Kasumi-1 (cell line): ENCODE measurements around the gene ANKLE1.

Source experiments
- DNase-seq, 2 experiments: peaks; one replicate each; lab custom pipeline; 2025; lab: John Stamatoyannopoulos, UW

Gene ANKLE1

DNA sequence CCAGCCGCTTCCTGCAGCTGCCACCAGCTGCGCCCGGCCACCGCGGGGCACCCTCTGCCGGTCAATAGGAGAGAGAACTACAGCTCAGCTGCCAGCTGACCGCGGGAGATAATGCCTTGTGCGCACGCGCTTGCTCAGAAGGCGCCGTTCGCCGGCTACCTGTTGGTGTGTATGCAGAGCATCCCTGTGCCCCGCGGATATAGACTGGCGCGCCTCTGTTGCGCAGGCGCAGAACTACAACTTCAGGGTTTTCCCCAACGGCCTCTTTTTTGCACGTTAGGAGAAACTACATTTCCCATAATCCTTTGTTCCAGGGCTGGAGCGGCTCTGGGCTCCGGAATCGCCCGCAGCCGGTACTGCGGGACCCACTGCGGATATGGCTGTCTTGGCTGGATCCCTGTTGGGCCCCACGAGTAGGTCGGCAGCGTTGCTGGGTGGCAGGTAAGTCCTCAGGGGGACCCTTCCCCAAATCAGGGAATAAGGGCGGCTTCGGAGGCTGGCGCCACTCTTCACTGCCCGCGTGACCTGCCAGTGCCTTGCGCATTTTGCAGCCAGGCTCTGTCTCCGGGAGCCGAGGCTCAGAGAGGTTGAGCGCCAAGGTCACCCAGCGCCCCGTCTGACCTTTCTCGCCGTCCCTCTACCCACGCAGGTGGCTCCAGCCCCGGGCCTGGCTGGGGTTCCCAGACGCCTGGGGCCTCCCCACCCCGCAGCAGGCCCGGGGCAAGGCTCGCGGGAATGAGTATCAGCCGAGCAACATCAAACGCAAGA is 24.0 kb downstream of the ANKLE1 start, which contains the start of gene MRPL34:
MRPL34 (plus strand) TSS at position 356 of the 768 bp plus-strand sequence; CDS start at position 377, 21 bp downstream.
- peak; percentile 98 for DNase-seq

DNA sequence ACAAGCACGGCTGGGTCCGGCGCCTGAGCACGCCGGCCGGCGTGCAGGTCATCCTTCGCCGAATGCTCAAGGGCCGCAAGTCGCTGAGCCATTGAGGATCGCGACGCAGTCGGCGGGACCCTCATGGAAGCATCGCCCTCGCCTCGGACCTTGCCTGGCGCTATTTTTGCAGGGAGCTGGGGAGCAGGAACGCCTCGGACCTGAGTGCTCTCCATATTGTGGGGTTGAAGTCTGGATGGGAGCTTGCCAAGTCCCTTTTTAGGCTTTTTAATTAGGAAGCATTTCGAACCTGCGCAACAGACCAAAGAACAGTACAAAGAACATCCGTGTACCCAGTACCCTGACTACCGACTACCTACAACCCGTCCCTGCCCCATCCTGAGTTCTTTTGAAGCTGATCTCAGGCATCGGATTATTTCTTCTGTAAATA is 24.6 kb downstream of the ANKLE1 start:
- peak; percentile 17 to 34 for DNase-seq

DNA sequence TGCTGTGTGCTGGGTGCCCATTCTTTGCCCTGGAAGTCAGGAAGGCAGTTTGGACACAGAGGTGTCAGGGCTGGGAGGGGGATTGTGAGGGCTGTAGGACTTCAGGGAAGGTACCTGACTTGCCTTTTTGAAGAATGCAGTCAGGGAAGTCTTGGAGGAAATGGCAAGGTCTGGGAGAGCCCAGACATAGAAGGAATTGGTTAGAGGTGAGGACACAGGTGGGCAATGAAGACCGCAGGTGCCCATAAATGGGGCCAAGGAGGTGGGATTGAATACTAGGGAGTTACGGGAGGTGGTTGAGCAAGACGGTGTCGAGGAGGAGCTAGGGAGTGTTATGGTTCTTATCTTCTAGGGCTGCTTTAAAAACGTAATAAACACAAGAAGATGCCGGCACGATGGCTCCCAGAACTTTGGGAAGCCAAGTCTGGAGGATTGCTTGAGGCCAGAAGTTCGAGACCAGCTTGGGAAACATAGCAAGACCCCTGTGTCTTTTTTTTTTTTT is 26.2 kb downstream of the ANKLE1 start:
- DNase-seq: no peak

DNA sequence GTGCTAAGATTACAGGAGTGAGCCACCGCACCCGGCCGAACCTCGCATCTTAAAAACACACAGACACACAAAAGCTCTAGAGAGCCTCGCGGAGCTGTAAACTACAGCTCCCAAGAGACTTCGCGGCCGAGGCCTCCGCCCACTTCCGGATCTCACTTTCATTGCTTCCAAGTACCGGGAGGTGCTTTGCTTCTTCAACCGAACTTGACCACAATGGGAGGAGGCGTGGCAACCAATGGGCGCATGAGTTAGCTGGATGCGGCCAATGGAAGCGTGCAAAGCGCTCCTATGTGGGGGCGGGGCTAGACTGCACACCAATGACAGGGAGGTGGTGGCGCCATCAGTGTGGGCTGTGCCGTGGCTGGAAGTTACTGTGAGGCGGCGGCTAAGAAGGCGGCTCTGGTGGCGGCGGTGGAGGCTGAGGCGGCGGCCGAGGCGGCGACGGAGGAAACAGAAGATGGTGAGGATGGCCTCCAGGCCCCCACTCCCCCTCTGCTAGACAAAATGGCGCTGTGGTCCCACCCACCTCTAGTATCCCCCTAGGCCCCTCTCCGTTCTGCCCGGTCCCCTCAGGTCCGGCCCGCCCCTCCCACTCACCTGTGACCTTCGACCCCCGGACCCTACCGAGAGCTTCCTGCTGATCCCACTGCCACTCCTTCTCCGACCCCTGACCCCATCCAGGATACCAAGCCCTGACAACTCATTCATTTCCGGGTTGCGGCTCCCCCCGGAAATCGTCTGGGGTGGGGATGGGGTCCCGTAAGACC is 27.7 kb downstream of the ANKLE1 start, which contains the start of gene DDA1:
DDA1 (plus strand) TSS at position 366 of the 767 bp plus-strand sequence; CDS start at position 458, 92 bp downstream.
- peak; percentile 99 for DNase-seq

DNA sequence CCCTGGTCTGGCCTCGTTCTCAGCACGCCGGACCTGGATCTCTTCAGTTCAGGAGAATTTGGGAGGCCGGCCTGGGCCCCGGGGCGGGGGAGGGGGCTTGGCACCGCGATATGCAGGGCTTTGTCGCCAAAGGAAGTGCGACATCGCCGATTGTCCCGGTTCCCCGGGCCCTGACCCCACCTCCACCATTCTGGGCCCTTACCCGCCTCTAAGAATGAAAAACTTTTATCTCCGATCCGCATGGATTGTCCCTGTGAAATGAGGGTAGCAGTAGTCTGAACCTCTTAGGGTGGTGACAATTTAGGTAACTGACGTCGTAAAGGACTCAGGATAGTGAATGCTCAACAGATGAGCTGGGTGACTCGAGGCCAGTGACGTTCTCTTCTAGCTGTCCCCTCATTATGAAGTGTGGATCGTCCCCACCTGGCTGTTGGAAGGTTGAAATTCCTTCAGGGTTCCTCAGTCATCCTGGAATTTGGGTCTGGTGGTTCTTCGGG is 28.3 kb downstream of the ANKLE1 start:
- DNase-seq: peak in 1 of 2 experiments; percentile 2

DNA sequence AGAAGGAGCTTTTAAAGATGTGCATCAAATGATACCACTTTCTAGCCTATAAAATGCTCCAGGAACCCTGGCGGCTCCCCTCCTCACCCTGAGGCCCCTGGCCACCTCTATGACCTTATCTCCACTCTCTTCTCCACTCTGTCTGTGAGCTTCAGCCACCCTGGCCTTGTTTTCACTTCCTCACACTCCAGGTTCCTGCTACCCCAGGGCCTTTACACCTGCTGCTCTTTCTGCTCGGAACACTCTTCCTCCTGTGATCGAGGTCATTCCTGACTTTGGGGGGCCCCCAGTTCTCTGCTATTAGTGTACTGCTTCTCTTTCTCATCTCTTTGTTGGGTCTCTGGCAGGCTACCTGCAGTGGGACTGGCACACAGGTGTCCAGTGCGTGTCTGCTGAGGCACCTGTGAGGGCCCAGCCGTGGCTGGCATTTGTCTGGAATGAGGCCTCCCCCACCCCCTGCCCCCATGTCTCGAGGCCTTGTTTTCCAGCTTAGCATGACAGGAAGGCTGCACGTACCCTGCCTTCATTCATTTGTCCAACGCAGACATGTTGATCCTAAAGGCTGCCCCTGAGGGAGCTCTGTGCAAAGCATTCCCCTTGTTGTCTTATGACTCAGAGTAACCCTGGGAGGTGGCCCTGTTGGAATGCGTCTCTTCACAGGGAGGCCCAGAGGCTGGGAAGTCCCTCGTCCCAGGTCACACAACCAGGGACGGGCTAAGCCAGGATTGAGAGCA is 29.9 kb downstream of the ANKLE1 start:
- no peak for DNase-seq

DNA sequence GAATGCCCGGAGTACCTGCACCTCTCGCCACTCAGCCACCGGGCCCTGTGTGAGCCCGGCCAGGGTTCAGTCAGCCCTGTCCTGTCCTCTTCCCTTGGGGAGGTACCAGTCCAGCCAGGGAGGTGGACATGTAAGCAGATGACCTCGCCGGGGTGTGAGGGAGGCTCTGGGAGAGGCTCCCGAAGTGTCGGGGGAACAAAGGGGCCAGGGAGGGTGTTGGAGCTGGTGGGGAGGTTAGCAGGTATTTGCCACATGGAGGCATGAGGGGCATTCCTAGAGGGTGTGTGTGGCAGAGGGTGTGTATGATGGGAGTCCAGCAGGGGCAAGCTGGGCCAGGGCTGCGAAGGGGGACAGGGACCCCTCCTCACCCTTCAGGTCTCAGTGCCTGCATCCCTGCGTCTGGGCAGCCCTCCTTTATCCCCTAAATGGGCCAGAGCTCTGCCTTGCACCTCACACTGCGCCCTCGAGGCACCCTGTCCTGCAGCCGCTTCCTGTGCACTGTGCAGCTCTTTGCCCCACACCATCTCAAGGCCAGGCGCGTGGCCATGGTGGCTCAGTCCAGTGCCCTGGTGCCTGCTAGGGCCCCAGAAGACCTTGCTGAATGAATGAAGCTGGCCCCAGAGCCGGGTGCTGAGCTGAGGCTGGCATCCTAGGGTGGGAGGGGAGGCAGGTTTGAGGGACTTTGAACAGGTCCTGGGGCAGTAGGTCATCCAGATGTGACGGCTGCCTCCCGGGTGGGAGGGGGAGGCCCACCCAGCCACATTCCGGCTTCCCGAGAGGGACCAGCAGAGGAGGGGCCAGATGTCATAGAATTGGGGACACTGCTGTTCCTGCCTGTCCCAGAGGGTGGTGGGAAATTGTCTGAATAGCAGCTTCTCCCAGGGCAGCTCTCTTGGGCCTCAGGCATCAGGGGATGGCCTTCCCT is 30.8 kb downstream of the ANKLE1 start:
- DNase-seq: no peak

DNA sequence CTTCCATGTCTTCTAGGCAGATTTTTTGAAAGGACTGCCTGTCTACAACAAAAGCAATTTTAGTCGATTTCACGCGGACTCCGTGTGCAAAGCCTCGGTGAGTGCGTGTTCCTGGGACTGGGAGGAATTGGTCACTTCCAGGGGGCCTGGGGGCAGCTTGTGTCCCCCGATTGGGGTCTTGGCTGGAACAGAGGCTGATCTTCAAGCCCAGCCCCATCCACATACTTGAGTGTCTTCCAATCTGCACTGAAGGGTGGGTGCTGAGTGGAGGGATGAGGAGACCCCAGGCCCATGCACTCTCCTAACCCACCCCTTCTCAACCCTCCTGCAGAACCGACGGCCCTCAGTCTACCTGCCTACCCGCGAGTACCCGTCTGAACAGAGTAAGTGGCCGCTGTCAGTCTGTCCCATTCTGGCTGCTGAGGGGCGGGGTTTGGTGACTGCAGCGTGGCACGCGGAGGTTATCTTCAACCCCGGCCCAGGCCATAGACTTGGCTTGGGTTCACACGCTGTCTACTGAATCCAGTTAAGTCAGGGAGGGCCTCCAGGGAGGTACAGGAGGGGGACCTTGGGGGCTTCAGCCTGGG is 32.4 kb downstream of the ANKLE1 start:
- no peak for DNase-seq

DNA sequence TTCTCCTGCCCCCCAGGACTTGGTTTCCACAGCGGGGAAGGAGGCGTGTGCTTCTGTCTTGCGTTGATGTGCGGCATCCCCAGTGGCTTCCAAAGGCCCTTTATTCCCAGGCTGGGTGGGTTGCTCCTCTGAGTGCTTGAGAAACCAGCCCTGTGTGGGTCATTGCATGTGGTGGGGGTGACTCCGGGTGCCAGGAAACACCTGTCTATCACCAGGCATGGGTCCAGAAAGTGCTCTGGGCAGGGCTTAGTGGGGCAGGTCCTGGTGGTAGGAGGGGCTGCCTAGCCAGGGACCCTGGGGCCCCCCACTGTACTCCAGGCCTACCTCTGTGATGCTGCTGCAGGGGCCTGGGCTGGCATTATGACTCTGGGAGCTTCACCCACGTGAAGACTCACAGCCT is 37.3 kb downstream of the ANKLE1 start:
- DNase-seq: no peak

DNA sequence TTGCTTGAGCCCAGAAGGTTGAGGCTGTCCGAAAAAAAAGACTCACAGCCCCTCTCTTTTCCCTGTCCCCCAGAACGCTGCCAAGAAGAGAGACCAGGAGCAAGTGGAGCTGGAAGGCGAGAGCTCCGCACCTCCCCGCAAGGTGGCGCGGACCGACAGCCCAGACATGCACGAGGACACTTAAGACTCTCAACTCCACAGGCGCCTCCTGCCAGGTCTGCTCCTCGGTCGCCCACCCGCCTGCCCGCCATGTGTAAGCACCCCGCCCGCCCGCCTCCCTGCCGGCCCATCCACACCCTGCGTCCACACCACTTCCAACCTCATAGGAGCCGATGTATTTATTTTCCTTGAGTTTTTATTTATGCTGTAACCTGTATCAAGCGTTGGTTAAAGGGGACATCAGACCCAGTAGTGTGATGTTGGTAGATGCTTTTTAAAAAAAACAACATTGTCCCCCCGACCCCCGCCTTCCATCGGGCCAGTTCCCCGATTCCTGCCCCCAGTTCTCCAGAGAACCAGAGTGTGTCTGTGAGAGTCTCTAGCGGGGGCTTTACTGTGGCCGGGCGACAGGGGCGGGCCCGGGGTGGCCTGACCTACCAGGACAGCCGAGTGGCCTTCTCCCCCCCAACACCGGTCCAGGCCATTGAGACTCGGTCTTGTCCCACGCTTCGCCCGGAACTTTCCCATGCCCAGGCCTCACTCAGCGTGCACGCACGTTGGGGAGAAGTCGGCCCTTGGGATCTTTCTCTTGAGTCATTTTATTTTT is 38.0 kb downstream of the ANKLE1 start:
- DNase-seq: no peak

DNA sequence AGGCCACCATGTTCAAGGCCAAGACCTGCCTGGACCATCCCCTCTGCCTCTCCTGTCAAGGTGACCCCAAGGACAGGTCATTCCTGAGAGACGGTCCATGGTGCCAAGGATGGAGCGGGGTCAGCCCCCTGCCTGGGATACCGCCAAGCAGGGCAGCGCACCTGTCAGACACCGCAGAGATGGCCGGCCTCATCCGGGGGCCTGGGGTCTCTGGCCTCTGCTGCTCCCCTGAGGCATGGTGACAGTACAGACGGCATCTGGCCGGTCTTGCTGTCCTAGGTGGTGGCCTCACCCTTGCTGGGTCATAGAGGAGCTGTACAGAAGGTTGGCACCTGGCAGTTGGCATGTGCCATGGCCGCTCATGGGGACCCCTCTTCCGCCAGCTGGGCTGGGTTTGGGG is 38.7 kb downstream of the ANKLE1 start:
- DNase-seq: no peak

DNA sequence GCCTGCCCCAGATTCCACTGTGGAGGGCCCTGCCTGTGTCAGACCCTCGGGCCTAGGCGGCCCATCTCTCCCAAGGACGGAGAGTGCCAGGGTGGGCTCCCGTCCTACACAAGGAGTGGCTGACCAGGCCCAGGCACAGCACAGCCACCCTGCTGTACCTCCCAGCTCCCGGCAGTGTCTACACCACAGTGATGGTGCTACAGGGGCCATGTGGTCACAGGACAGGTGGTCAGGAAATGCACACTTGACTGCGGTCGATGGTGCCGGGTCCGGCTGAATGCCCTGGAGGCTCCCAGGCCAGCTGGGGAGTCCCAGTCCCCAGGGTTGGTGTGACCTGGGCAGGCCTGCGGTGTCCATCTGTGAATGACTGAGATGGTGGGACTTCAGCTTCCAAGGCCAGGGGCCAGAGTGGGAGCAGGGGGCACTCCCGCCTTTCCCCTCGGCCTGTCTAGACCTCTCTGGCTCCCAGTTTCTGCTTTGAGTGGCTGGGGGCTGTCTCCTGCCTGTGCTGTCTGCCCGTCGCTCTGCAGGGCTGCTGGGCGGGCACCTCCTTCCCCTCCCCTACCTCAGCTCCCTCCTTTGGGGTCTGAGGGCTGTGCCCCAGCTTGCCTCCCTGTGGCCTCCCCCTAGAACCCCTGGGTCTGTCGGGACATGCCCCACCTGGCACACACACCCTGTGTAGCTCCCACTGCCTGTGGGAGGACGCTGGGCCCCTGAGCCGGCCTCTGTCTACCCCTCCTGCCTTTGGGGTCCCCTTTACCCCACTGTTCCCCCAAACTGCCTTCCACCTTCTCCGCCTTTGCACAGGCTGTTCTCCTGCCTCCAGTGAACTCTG is 40.2 kb downstream of the ANKLE1 start:
- no peak for DNase-seq

DNA sequence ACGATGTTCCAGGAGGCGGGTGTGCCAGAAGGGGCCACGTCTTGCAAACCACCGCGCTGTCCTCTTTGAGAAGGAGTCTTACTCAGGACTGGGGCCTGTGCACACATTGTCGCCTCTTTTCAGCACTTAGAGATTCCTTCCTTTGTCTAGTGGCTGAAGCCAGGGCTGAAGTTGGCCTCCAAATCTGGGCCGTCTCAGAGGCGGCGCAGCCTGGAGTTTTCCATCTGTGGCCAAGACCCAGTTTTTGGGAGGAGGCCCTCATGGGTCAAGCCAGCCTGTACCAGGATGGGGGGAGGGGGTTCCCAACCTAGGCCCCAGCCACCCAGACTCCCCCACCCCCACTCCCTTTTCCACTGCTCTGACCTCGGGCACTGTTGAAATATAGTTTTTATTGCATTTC is 41.2 kb downstream of the ANKLE1 start:
- no peak for DNase-seq

DNA sequence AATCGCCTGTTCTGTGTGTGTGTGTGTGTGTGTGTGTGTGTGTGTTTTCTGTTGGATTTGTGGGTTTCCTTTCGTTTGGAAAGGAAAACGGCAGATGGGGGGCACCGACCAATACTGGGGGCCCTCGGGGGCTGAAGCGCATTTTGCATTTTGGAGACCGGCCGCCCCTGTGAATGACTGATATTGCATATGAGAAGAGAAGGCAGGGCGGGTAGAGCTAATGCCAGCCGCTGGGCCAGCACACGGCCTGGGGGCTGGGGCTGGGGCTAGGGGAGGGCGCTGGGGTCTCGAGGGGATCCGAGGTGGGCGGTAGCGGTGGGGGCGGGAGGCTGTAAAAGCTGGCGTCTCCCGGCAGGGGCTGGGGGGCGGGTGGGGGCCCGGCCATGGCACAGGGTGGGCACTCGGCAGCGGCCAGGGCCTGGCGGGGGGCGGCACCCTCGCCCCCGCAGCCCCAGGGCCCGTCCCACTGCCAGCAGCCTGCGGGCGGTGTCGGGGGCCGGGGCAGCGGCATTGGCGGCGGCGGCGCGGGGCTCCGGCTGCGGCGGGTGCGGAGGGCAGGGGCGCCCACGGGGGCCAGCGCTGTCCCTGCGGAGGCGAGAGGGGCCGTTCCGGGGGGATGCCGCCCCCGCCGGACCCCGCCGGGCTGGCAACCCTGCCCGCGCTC is 41.7 kb downstream of the ANKLE1 start:
- DNase-seq: no peak

DNA sequence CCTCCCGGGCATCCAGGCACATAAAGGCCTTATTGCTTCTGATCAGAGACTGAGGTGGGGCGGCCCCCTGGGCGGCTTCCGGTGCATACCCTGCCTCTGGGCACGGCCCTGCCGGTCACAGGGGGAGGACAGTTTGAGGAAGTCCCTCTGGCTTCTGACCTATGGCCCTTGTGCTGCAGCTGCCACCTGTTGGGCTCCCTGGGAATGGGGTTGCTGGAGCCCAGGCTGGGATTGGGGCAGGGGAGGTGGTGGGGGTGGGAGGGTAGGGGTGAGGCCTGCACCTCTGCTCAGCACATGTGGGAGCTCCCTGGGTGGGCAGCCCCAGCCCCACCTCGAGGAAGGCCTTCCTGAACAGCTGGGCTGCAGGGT is 42.2 kb downstream of the ANKLE1 start:
- DNase-seq: no peak

DNA sequence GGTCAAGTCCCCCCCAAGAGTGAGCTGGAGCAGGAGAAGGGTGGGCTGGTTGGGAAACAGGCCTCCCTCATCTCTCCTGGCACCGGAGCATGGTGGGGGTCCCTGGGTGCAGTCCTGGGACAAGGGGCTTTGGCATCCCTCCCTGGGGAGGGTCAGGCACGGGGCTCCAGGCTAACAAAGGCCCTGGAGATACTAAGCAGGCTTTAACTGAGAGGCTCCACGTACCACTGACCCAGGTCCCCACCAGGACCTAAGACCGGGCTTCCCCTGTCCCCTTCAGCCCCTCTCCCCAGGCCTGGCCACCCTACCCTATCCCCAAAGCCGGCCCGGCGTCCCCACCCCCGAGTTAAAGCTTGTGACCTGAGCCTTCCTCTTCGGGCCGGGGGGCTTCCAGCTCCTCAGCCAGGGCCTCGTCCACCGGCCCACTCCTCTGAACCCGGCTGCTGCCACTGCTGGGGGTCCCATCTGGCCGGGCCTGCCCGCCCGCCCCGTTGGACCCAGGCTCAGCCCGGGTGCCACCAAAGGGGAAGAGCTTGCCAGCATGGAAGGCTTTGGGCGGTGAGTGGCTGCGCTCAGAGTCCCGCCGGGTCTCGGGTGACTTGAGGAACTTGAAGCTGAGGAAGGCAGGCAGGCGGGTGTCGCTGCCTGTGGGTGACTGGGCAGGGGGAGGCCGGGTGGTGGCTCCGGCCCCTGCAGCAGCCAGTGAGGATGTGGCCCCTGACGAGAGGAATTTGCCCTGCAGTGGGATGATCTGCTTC is 42.8 kb downstream of the ANKLE1 start:
- no peak for DNase-seq

DNA sequence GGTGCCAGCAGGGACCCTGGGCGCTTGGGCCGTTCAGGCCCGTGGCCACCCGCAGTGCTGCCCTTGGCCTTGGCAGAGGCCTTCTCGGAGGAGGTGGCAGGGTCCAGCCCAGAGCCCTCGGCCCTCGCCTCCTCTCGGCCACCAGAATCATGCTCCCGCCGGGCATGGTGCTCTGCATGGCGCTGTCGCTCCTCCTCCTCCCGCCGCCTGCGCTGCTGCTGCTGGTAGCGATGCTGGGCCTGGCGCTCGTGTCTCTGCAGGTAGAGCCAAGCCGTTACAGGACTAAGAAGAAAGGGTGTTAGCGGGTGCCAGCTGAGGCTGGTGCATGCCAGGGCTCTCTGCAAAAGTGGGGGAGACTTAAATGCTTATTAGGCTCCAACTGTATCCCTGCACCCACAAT is 43.4 kb downstream of the ANKLE1 start:
- no peak for DNase-seq
